AG10803 (cell line): ENCODE results near the gene ATP5F1E.

Source experiments
- DNase-seq: peaks from one replicate; pipeline ENCODE4 v3.0.0; 2010; ENCODE audit warnings: low read depth
- H3K4me3 ChIP-seq: 2 replicates; pipeline ENCODE4 v1.5.1; 2011; ENCODE audit warnings: mild to moderate bottlenecking, low read length, control low read depth
- CTCF ChIP-seq: conservative IDR thresholded peaks from 2 replicates; pipeline ENCODE4 v1.5.1; 2011; ENCODE audit warnings: mild to moderate bottlenecking, low read length, control low read depth, inconsistent platforms

Gene ATP5F1E

GRCh38 chr20:59035381-59035780 lies 3.2 kb upstream of the ATP5F1E start:
- DNase-seq, result no peak
- no peak for TF ChIP-seq CTCF
- H3K4me3 ChIP-seq, result no peak overlapping the region

- TF ChIP-seq CTCF, result no peak
- H3K4me3 ChIP-seq, result no peak overlapping the region
- DNase-seq, result no peak
Observed at GRCh38 chr20:59033616-59034165, 1.6 kb upstream of the ATP5F1E start.

- TF ChIP-seq CTCF, result no peak
- H3K4me3 ChIP-seq, result peak overlapping the region; percentile 64
- no peak for DNase-seq
Observed at GRCh38 chr20:59033093-59033492, 958 bp upstream of the ATP5F1E start.

- no peak for DNase-seq
- TF ChIP-seq CTCF, result peak; percentile 15; the same call in 1 of the 2 replicates
Observed at GRCh38 chr20:59032713-59033059, 551 bp upstream of the ATP5F1E start.

GRCh38 chr20:59031564-59032022 lies 542 bp downstream of the ATP5F1E start:
- TF ChIP-seq CTCF, result no peak
- peak overlapping the region; percentile 76 for H3K4me3 ChIP-seq
- no peak for DNase-seq

More at GRCh38 chr20:59032713-59033059, 551 bp upstream of the ATP5F1E start:
- peak overlapping the region; percentile 64 for H3K4me3 ChIP-seq

- TF ChIP-seq CTCF, result no peak
- DNase-seq, result no peak
Observed at GRCh38 chr20:59030911-59031563, 1.1 kb downstream of the ATP5F1E start.

GRCh38 chr20:59028812-59029211 lies 3.3 kb downstream of the ATP5F1E start:
- H3K4me3 ChIP-seq, result peak overlapping the region; percentile 34
- no peak for TF ChIP-seq CTCF
- no peak for DNase-seq

More at GRCh38 chr20:59030911-59031563, 1.1 kb downstream of the ATP5F1E start:
- peak overlapping the region; percentile 76 for H3K4me3 ChIP-seq
